ENCODE data around the gene ADGRV1. TPM values are rescaled to one million over a fixed set of nuclear protein-coding genes. Genes with fewer than 3 reads are reported as not detected.
"Not testable (repeated sequence)": the region's sequence is repeated elsewhere in the genome, so short reads cannot be mapped to it uniquely, and the experiment has no call there.

The ADGRV1 gene
- total RNA-seq, 2 donors from 2014 or later, result 1.4 TPM; not detected in 1

DNA sequence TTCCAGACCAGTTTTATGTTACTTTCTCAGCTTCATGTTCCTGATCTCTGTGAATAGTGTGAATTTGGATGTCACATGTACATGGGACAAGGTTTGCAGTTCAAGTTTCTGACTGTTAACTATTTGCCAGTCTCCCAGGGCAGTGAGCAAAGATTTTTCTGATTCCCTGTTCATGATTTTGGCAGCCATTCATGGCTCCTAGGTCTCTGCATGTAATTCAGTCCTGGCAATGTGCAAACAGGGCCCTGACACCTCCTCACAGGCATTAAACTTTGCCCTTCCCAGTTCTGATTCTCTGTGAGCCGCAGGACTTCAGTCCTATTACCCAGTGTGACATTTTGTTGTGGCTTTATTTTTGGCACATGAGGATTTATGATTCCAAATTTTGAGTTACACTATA is 474.8 kb downstream of the ADGRV1 start:
- no peak for DNase-seq (ENCODE audit: low spot score)
- TF ChIP-seq CTCF (IDR thresholded peaks at IDR 0.05), result no peak

GRCh38 chr5:91038180-91038808 is 479.7 kb downstream of the ADGRV1 start:
- Histone ChIP-seq H3K36me3 (no peaks in the 10 kb centered on the region), H3K4me1 (ENCODE audit: control insufficient read depth in 1 of 2, low read depth in 2 of 2) (no peaks in the 10 kb centered on the region), H3K4me3 (no peak overlapping the region), H3K27ac (no peak overlapping the region), H3K27me3 (replicated peaks; ENCODE audit: insufficient read depth) (no peaks in the 10 kb centered on the region), H3K9me3 (no peaks in the 10 kb centered on the region)
- DNase-seq (ENCODE audit: low spot score), result no peak
- no peak for ATAC-seq (ENCODE audit: insufficient number of reproducible peaks, low FRiP score, low read depth)
- no peak for TF ChIP-seq CTCF (IDR thresholded peaks at IDR 0.05)

More for the DNA sequence above, 474.8 kb downstream of the ADGRV1 start:
- no peak overlapping the region for H3K27ac ChIP-seq
- no peaks in the 10 kb centered on the region for H3K27me3 ChIP-seq (replicated peaks; ENCODE audit: insufficient read depth)
- H3K9me3 ChIP-seq, result no peaks in the 10 kb centered on the region
- ATAC-seq (ENCODE audit: insufficient number of reproducible peaks, low FRiP score, low read depth), result no peak
- H3K36me3 ChIP-seq, result no peaks in the 10 kb centered on the region
- H3K4me3 ChIP-seq, result no peak overlapping the region
- no peaks in the 10 kb centered on the region for H3K4me1 ChIP-seq (ENCODE audit: control insufficient read depth in 1 of 2, low read depth in 2 of 2)

GRCh38 chr5:91041132-91041531 is 482.5 kb downstream of the ADGRV1 start:
- not testable (repeated sequence) for H3K9me3 ChIP-seq; H3K27me3 ChIP-seq (replicated peaks; ENCODE audit: insufficient read depth); H3K4me1 ChIP-seq (ENCODE audit: control insufficient read depth in 1 of 2, low read depth in 2 of 2); ATAC-seq (ENCODE audit: insufficient number of reproducible peaks, low FRiP score, low read depth); DNase-seq (ENCODE audit: low spot score); H3K27ac ChIP-seq; H3K36me3 ChIP-seq; H3K4me3 ChIP-seq

DNA sequence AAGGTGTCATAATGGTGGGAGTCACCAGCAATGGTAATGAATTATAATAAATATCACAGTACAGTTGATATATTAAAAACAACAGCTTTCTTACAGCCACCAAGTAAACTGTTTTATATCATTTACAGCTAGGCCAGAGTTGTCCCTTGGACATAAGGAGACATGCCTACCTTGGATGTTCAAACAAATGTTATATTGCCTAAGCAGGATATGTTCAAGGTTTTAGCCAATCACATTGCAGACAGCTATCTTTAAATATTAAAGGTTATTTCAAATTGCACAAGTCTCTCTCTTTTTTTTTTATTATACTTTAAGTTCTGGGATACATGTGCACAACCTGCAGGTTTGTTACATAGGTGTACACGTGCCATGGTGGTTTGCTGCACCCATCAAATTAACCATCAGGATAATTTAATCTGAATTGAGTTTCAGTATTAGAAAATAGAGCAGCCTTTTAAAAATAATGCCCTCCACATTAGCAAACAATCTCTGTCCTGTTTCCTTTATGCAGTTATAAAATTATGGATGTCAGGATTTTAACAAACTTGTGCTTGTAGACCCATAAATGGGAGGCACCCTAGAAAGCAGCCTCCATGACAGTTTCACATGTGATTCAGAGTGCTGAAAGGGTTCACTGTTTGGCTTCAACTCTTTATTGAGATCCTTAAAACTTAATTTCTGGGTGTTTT is 483.8 kb downstream of the ADGRV1 start:
- ATAC-seq (ENCODE audit: insufficient number of reproducible peaks, low FRiP score, low read depth), result no peak
- H3K36me3 ChIP-seq, result no peaks in the 10 kb centered on the region
- no peak for TF ChIP-seq CTCF (IDR thresholded peaks at IDR 0.05)
- H3K27ac ChIP-seq, result no peak overlapping the region
- H3K9me3 ChIP-seq, result no peaks in the 10 kb centered on the region
- no peaks in the 10 kb centered on the region for H3K4me1 ChIP-seq (ENCODE audit: control insufficient read depth in 1 of 2, low read depth in 2 of 2)
- H3K4me3 ChIP-seq, result no peak overlapping the region
- no peak for DNase-seq (ENCODE audit: low spot score)
- H3K27me3 ChIP-seq (replicated peaks; ENCODE audit: insufficient read depth), result no peaks in the 10 kb centered on the region

DNA sequence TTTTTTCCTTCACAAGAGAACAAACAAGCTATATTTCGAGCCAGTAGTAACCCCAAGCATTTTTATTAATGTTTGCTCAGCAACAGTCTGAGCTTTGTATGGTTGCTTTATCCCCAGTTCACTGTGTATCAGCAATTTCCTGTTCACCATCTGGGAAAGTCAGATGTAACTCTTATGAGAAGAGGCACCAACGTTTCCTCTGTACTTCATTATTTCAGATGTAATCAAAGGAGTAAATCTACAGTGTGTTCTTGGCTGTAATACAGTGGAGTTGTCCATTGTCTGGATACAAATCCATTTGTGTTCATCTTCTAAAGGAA is 484.3 kb downstream of the ADGRV1 start:
- no peaks in the 10 kb centered on the region for H3K4me1 ChIP-seq (ENCODE audit: control insufficient read depth in 1 of 2, low read depth in 2 of 2)

More for the DNA sequence above, 484.3 kb downstream of the ADGRV1 start:
- no peak for TF ChIP-seq CTCF (IDR thresholded peaks at IDR 0.05)
- DNase-seq (ENCODE audit: low spot score), result no peak
- Histone ChIP-seq H3K9me3 (no peaks in the 10 kb centered on the region), H3K4me3 (no peak overlapping the region), H3K27ac (no peak overlapping the region), H3K36me3 (no peaks in the 10 kb centered on the region), H3K27me3 (replicated peaks; ENCODE audit: insufficient read depth) (no peaks in the 10 kb centered on the region)
- ATAC-seq (ENCODE audit: insufficient number of reproducible peaks, low FRiP score, low read depth), result no peak
